HepG2 (cell line): ENCODE measurements around the gene PIP. TPM values are rescaled to one million over a fixed set of nuclear protein-coding genes. Genes with fewer than 3 reads are reported as not detected.

Experiments used
- ATAC-seq: fragments of 200-7000 bp; cut with Tn5 transposase; 3 replicates; pipeline ENCODE4 v1.9.1; 2020; ENCODE audit warnings: mild to moderate bottlenecking, moderate library complexity
- BruUV-seq: library from RNA; stranded (reverse); fragments of 400-500 nt; replicated peaks from 2 replicates; lab custom pipeline; 2021; lab: Mats Ljungman, UMichigan
- CTCF ChIA-PET: fragments of 300-600 bp; formaldehyde crosslinking; extraction: SDS; loops from one replicate; lab custom pipeline; 2021; ENCODE audit warnings: low total read pairs, inconsistent platforms, low intra/inter-chr PET ratio; lab: Yijun Ruan, JAX
- POLR2A ChIA-PET: fragments of 350-600 bp; sonication (Branson Sonifier 250); formaldehyde crosslinking; loops from one replicate; lab custom pipeline; 2020; ENCODE audit warnings: antibody characterized with exemption, inconsistent platforms; lab: Yijun Ruan, JAX
- DNase-seq: peaks from one replicate; pipeline ENCODE4 v3.0.0-alpha.2; 2015; ENCODE audit warnings: low spot score
- FAIRE-seq: peaks from 3 replicates; lab custom pipeline; 2011; peaks lifted over from hg19 to GRCh38; lab: Jason Lieb, UNC
- H2AFZ ChIP-seq: one replicate; pipeline ENCODE4 v1.6.1; 2011; ENCODE audit warnings: low read length, inconsistent platforms
- H3K27ac ChIP-seq: fragments of 300-600 bp; 3 replicates; pipeline ENCODE4 v1.8.0; 2011; ENCODE audit warnings: mixed run types, mild to moderate bottlenecking, mixed read lengths, low read length, inconsistent platforms; ENCODE audit not compliant: insufficient read depth; ENCODE audit errors: extremely low read length
- H3K27me3 ChIP-seq, 2 experiments: fragments of 200-600 bp in 1 of 2; 2 replicates in 1 of 2; 3 replicates in 1 of 2; pipeline versions ENCODE4 v1.6.0 to v1.8.0; 2011; ENCODE audit warnings: low read length in 2 of 2, mild to moderate bottlenecking in 2 of 2, moderate library complexity in 2 of 2, inconsistent platforms in 1 of 2; ENCODE audit not compliant: insufficient read depth in 2 of 2, control insufficient read depth in 1 of 2
- H3K36me3 ChIP-seq, 2 experiments: fragments of 200-600 bp in 1 of 2; replicated peaks in 1 of 2; 2 replicates in 1 of 2; 3 replicates in 1 of 2; pipeline versions ENCODE4 v1.5.1 to v1.8.0; 2011; ENCODE audit warnings: low read length in 2 of 2, inconsistent platforms in 1 of 2; ENCODE audit not compliant: insufficient read depth in 2 of 2, control insufficient read depth in 1 of 2
- H3K4me1 ChIP-seq: 2 replicates; pipeline ENCODE4 v1.5.1; 2012; ENCODE audit warnings: low read length, inconsistent platforms; ENCODE audit not compliant: insufficient read depth
- H3K4me2 ChIP-seq: 2 replicates; pipeline ENCODE4 v1.6.0; 2011; ENCODE audit warnings: low read depth, low read length, inconsistent platforms
- H3K4me3 ChIP-seq, 3 experiments: fragments of 200-600 bp in 1 of 3; sonication (generic), shearing (Covaris generic) in 1 of 3; replicated peaks in 1 of 3; 2 replicates each; pipeline ENCODE4 v1.5.1; 2011 to 2016; ENCODE audit warnings: low read length in 3 of 3, inconsistent platforms in 2 of 3, low read depth in 2 of 3, mild to moderate bottlenecking in 2 of 3, control low read depth in 1 of 3, mixed read lengths in 1 of 3; ENCODE audit not compliant: insufficient read depth in 1 of 3
- H3K79me2 ChIP-seq: one replicate; pipeline ENCODE4 v1.6.1; 2011; ENCODE audit warnings: low read length, inconsistent platforms; ENCODE audit not compliant: insufficient read depth
- H3K9ac ChIP-seq: 2 replicates; pipeline ENCODE4 v1.6.0; 2011; ENCODE audit warnings: mild to moderate bottlenecking, low read depth, low read length, inconsistent platforms; ENCODE audit not compliant: insufficient read depth
- H3K9me3 ChIP-seq: 2 replicates; pipeline ENCODE4 v1.5.1; 2012; ENCODE audit warnings: mild to moderate bottlenecking, low read length
- H4K20me1 ChIP-seq: 2 replicates; pipeline ENCODE4 v1.6.0; 2011; ENCODE audit warnings: inconsistent platforms, mild to moderate bottlenecking, low read length, moderate library complexity; ENCODE audit not compliant: insufficient read depth
- ASH2L ChIP-seq: fragments of 300-600, 200-600 bp; sonication (generic); IDR thresholded peaks from 2 replicates; pipeline ENCODE4 v1.7.0; 2017; ENCODE audit warnings: low read depth, mild to moderate bottlenecking, moderate library complexity, mixed read lengths, low read length; ENCODE audit not compliant: insufficient read length
- EED ChIP-seq: sonication (generic); formaldehyde crosslinking; IDR thresholded peaks from 2 replicates; pipeline ENCODE4 v1.5.0; 2020; ENCODE audit warnings: mild to moderate bottlenecking, missing genetic modification reagents
- HNF1A ChIP-seq, 2 experiments: sonication (generic) in 1 of 2; formaldehyde crosslinking in 1 of 2; IDR thresholded peaks; 2 replicates each; pipeline versions ENCODE4 v1.4.0 to v1.6.1; 2016 to 2020; ENCODE audit warnings: borderline replicate concordance in 1 of 2, low read depth in 1 of 2, mild to moderate bottlenecking in 1 of 2, missing genetic modification reagents in 1 of 2
- KLF13 ChIP-seq: sonication (generic); formaldehyde crosslinking; IDR thresholded peaks from 2 replicates; pipeline ENCODE4 v1.4.0; 2020; ENCODE audit warnings: mild to moderate bottlenecking, missing genetic modification reagents
- MAFK ChIP-seq, 2 experiments: IDR thresholded peaks in 1 of 2; conservative IDR thresholded peaks in 1 of 2; 2 replicates each; pipeline ENCODE4 v1.6.1; 2011; ENCODE audit warnings: improper control_type of control experiment in 2 of 2, low read length in 2 of 2
- MIER2 ChIP-seq: IDR thresholded peaks from 2 replicates; pipeline ENCODE4 v1.6.1; 2016; ENCODE audit warnings: missing biosample characterization, missing genetic modification reagents
- MXI1 ChIP-seq: IDR thresholded peaks from 3 replicates; pipeline ENCODE4 v1.6.1; 2012; ENCODE audit warnings: low read depth, low read length, inconsistent platforms, borderline replicate concordance
- NFIB ChIP-seq: sonication (generic); formaldehyde crosslinking; IDR thresholded peaks from 2 replicates; pipeline ENCODE4 v1.9.0; 2021; ENCODE audit warnings: missing genetic modification reagents, mild to moderate bottlenecking, borderline replicate concordance
- PHF5A ChIP-seq: IDR thresholded peaks from one replicate; pipeline ENCODE4 v1.6.1; 2018; ENCODE audit warnings: low read depth, missing genetic modification reagents; ENCODE audit not compliant: unreplicated experiment
- RBM39 ChIP-seq: fragments of 200-400 bp; formaldehyde crosslinking; IDR thresholded peaks from one replicate; pipeline ENCODE4 v1.6.1; 2018; ENCODE audit warnings: antibody characterized with exemption, mild to moderate bottlenecking, low read depth, low read length; ENCODE audit not compliant: poor library complexity, severe bottlenecking
- RFXAP ChIP-seq: sonication (generic); formaldehyde crosslinking; IDR thresholded peaks from 2 replicates; pipeline ENCODE4 v1.4.0; 2020; ENCODE audit warnings: missing genetic modification reagents, borderline replicate concordance
- SCMH1 ChIP-seq: sonication (generic); formaldehyde crosslinking; IDR thresholded peaks from 2 replicates; pipeline ENCODE4 v1.9.0; 2021; ENCODE audit warnings: missing genetic modification reagents, mild to moderate bottlenecking, borderline replicate concordance
- U2AF2 ChIP-seq: fragments of 200-400 bp; formaldehyde crosslinking; IDR thresholded peaks from 2 replicates; pipeline ENCODE4 v1.6.1; 2017; ENCODE audit warnings: low read depth, mild to moderate bottlenecking, low read length
- YEATS4 ChIP-seq: sonication (generic); formaldehyde crosslinking; IDR thresholded peaks from 2 replicates; pipeline ENCODE4 v1.4.0; 2020; ENCODE audit warnings: missing genetic modification reagents, borderline replicate concordance
- ZNF121 ChIP-seq: sonication (generic); formaldehyde crosslinking; IDR thresholded peaks from 2 replicates; pipeline ENCODE4 v1.5.0; 2020; ENCODE audit warnings: mild to moderate bottlenecking, missing genetic modification reagents
- ZNF441 ChIP-seq: sonication (generic); formaldehyde crosslinking; IDR thresholded peaks from 2 replicates; pipeline ENCODE4 v1.7.0; 2021; ENCODE audit warnings: missing genetic modification reagents, borderline replicate concordance
- ZNF503 ChIP-seq: sonication (generic); formaldehyde crosslinking; IDR thresholded peaks from 2 replicates; pipeline ENCODE4 v1.4.0; 2020; ENCODE audit warnings: missing genetic modification reagents
- in situ Hi-C: cut with HindIII; loops from 2 replicates; pipeline ENCODE4 v1.10.0; 2017; ENCODE audit warnings: low pct_unique_long_range_greater_than_20kb; ENCODE audit not compliant: extremely low pct_ligation_motif_present
- intact Hi-C: fragments of 100-400 bp; cut with micrococcal nuclease; formaldehyde crosslinking; loops from one replicate; pipeline ENCODE4 v1.10.0; 2022; ENCODE audit not compliant: unreplicated experiment
- polyA plus RNA-seq, 8 experiments: library from polyadenylated mRNA; depleted of rRNA in 3 of 8; stranded (reverse) in 7 of 8; unstranded in 1 of 8; fragments of >200 nt; fragmentation: Illumina TruSeq in 4 of 8; extraction: Trizol in 4 of 8; gene quantifications; 2 replicates each; pipeline versions ENCODE4 v1.2.1 to v1.2.3, GENCODE V29; 2011 to 2016; ENCODE audit warnings: low read depth in 4 of 8, missing spikeins in 1 of 8, mixed read lengths in 1 of 8; ENCODE audit not compliant: insufficient read depth in 1 of 8
- total RNA-seq, 5 experiments: library from RNA; depleted of rRNA; stranded (reverse); fragments of >200 nt; fragmentation: Illumina TruSeq; extraction: Trizol; gene quantifications; 2 replicates each; pipeline ENCODE4 v1.2.3, GENCODE V29; 2016; ENCODE audit warnings: low read depth in 1 of 5

PIP gene
- total and polyA plus RNA-seq, 2 of the 13 experiments (the other 11 are each of a cell fraction or from before 2014, with no cell fraction given): not detected

- H3K79me2 ChIP-seq: no peaks in the 10 kb centered on the region
- in situ Hi-C loops: no loop called here
- no peaks in the 10 kb centered on the region for H3K9me3 ChIP-seq
- H3K9ac ChIP-seq: no peak overlapping the region
- DNase-seq: no peak
- no peak for ATAC-seq
- H3K4me3 ChIP-seq: no peak overlapping the region
- H2AFZ ChIP-seq: no peak overlapping the region
- TF ChIP-seq ZNF441 (CRISPR knock-in tag): no peak
- TF ChIP-seq NFIB (CRISPR knock-in tag): no peak
- TF ChIP-seq U2AF2: no peak
- no peak for TF ChIP-seq ZNF503
- no peak for TF ChIP-seq PHF5A
- no peak for TF ChIP-seq MIER2
- TF ChIP-seq SCMH1 (CRISPR knock-in tag): no peak
- TF ChIP-seq KLF13: no peak
- no peak for TF ChIP-seq RBM39
- no peak for TF ChIP-seq MXI1
- TF ChIP-seq ZNF121 (CRISPR knock-in tag): no peak
- TF ChIP-seq EED: no peak
- TF ChIP-seq YEATS4 (CRISPR knock-in tag): no peak
- no peak for TF ChIP-seq RFXAP
- no peak for TF ChIP-seq HNF1A (IDR thresholded peaks at IDR 0.05; ENCODE audit: low read depth)
- no peak for TF ChIP-seq HNF1A (CRISPR knock-in tag; IDR thresholded peaks at IDR 0.05; ENCODE audit: borderline replicate concordance)
- no peak for TF ChIP-seq ASH2L
- no peak for TF ChIP-seq MAFK (conservative IDR thresholded peaks at IDR 0.05 in 1 of 2, IDR thresholded peaks at IDR 0.05 in 1 of 2; ENCODE audit: low read length in 2 of 2)
- TF ChIP-seq, all 625 proteins: peak for 0
- ChIA-PET POLR2A (no interaction called here), CTCF (no interaction called here)
- Histone ChIP-seq H3K4me1 (no peaks in the 10 kb centered on the region), H3K27me3 (no peaks in the 10 kb centered on the region), H3K4me2 (no peak overlapping the region), H3K36me3 (no peaks in the 10 kb centered on the region), H4K20me1 (no peaks in the 10 kb centered on the region), H3K27ac (no peak overlapping the region)
- no TSS peak for BruUV-seq
- FAIRE-seq: no peak
- intact Hi-C loops: no loop called here
Observed at GRCh38 chr7:143147070-143147469, 15.2 kb downstream of the PIP start.
